OCI-M1 (cell line): ENCODE data around the gene CACNA2D2.

ENCODE experiments used
- DNase-seq: peaks from one replicate; lab custom pipeline; 2025; lab: John Stamatoyannopoulos, UW

The CACNA2D2 gene

DNA sequence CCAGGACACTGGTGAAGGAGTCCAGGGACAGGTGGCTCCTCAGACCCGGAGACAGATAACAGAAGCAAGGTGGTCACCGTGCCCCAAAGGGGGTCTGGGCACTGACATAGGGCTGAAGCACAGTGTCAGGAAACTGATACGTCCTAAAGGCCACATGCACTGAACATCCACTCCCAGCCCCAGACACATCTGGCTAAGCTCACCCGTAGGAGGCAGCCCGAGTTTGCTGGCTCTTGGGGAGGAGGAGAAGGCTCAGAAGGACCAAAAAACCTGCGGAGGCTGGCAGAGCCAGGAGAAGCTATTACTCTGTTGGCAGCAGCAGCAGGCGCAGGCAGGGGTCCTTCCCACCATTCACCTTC lies 1.2 kb downstream of the CACNA2D2 start:
- DNase-seq = no peak

DNA sequence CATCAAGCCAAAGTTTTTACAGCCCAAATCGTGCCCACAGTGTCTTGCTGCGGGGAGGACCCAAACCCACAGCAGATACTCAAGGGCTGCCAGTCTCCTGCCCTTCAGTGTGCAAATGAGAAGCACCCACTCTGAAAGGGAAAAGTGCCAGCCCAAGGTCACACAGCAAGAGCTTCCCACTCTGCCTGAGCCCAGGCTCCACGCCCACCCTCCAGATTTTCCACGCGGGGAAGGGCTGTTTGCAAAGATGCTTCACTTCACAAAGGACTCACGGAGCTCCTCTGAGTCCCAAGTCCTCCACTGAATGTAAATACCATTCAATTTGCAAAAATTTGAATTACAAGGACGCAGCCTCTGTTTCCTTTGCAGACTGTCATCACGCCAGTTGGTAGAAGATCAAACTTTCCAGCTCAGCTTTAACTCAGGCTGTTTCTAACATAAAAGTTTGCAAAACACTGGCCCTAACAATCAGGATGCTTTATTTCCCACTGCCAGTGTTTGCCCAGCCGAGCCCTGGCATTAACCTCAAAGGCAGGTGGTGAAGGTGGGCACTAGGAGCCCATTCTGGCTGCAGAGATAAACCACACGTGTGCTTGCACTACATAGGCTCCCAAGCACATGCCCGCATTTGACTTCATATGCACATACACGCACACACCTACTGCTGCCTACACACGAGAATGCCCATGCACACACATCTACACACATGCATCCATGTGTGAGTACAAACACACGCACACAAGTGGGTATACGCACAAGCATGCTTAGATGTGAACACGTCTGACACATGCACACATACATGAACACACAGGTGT lies 7.6 kb downstream of the CACNA2D2 start:
- no peak for DNase-seq

GRCh38 chr3:50494126-50494525 lies 9.3 kb downstream of the CACNA2D2 start:
- DNase-seq = no peak

DNA sequence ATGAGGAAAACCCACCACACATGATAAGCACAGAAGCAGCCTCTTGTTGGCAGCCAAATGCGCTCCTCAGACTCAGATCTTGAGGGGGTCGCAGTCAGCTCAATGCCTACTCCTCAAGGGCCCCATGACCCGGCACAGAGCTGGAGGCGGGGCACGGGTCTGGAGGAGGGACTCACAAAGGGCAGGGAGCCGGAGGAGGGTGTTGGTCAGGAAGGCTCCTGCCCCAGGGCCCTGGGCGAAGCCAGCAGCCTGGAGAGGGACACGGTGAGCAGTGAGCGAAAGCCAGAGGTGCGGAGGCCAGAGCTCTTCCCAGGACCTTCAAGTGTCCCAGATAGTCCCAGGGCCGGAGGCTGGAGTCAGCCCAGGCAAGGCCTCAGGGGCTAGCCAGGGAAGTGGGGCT lies 9.8 kb downstream of the CACNA2D2 start:
- no peak for DNase-seq

GRCh38 chr3:50493086-50493485 lies 10.3 kb downstream of the CACNA2D2 start:
- DNase-seq = no peak

DNA sequence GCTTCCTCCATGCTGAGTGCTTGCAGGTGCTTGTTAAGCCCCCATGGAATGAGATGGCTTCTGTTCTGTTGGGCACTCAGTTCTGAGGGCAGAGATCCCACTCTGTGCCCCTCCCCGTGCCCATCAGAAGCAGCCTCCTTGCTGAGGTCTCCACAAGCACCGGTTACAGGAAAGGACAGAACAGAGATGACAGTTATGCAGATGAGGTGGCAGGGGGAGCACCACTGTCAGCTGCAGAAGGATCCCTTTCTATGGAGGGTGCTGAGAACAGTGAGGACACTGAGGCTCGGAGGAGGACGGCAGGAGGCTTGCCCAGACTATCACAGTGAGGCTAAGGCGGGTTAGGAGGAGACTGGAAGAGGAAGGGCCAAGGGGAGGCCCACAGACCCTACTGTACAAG lies 12.4 kb downstream of the CACNA2D2 start:
- no peak for DNase-seq

DNA sequence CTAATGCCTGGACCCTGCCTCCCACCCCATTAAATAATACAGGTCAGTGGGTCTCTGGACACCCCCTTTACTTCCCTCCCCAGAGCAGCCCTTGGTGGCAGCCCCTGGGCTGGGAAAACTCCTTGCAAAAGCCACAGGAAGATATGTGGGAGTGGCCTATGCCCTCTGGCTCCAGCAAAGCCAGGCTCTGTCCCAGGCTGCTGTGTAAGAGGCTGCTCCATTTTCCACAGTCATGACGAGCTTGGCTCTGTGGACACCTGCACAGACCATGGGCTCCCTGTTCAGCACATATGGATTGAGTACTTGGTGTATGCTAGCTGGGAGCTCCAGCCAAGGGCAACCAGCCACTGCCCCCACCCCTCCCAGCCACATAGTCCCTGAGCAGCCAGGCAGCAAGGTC lies 13.0 kb downstream of the CACNA2D2 start:
- no peak for DNase-seq

GRCh38 chr3:50487181-50487580 lies 16.3 kb downstream of the CACNA2D2 start:
- DNase-seq = no peak

DNA sequence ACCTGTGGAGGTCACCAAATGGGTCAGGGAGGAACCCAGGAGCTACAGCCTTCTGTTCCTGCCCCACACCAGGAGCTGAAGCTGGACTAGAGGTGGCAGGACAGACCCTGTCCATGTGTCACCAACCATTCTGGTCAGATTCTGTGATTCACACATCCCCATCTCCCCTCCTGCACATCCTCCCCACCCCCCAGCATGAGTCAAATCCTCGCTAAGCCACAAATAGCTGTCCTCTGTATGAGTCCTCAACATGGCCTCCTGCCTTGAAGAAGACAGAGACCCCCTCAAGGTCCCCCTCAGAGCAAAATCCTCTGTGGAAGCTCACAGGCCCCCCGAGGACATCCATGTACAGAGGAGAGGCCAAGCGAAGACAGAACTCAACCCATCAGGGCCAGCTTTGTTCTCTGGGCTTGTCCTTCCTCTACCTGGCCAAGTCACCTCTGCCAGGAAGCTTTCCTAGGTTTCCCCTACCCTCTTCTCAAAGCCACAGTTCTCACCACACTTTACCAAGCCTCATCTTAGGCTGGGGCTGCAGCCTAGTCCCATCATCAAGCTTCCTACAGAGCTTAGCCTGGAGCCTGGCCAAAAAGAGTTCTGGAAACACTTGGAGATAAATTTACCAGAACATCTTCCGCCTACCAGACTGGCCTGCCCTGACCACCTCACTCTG lies 17.1 kb downstream of the CACNA2D2 start:
- no peak for DNase-seq

- no peak for DNase-seq
Observed at GRCh38 chr3:50484722-50485121, 18.7 kb downstream of the CACNA2D2 start.

- DNase-seq = no peak
Observed at GRCh38 chr3:50483374-50483773, 20.1 kb downstream of the CACNA2D2 start.

GRCh38 chr3:50481992-50482391 lies 21.4 kb downstream of the CACNA2D2 start:
- no peak for DNase-seq

DNA sequence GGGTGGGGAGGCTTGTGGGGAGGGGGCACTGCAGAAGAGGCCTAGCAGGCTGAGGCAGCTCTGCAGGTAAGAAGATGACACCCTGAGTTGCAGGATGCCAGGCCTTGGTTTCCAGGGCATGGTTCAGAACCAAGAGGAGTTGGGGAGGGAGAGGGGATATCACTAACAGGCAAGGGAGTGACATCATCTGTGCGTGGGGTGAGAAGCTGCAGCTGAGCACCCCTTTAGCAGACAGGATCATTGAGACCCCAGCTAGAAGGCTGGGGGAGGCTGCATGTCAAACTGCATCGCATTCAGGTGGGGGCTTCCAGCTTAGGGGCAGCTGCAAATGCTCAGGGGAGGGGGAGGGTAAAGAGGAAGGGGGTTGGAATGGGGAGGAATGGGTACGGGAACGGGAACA lies 23.0 kb downstream of the CACNA2D2 start:
- DNase-seq = no peak

- DNase-seq = no peak
Observed at GRCh38 chr3:50479523-50479922, 23.9 kb downstream of the CACNA2D2 start.

- DNase-seq = no peak
Observed at GRCh38 chr3:50478671-50479260, 24.7 kb downstream of the CACNA2D2 start.

DNA sequence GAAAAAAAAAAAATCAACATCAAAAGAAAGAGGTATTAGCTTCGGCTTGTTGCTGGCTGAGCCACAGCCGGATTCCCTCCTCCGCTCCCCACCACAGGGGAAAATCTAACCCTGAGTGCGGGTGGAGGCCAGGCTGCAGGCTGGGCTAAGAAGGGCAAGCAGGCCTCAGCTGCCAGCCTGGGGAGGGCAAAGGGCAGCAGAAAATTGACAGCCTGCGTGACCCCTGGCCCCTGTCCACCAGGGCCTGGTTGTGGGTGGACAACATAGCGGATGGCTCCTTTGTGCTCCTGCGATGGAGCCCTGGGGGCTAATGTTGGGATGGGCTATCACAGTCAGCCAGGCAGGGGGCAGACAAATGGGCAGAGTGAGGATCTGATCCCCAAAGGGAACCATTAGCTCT lies 25.4 kb downstream of the CACNA2D2 start:
- DNase-seq = no peak

DNA sequence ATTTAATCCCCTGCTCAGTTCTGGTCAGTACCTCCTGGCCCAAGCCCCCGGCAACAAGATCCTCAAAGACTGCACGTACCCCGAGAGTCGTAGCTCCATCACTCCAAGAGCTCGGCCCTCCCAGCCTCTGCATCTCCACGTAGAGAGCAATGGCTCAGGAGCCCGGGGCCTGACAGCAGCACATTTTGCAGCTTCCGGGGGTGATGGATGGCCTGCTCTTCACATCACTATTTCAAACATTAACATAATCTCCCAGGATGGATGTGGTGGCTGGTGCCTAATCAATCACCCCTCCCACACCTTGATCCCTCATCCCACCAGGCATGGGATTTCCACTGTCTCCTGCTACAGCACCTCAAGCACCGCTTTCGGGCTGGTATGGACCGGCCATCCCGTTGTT lies 28.1 kb downstream of the CACNA2D2 start:
- no peak for DNase-seq

GRCh38 chr3:50474717-50475116 lies 28.7 kb downstream of the CACNA2D2 start:
- DNase-seq = no peak

GRCh38 chr3:50473768-50474167 lies 29.7 kb downstream of the CACNA2D2 start:
- DNase-seq = no peak

DNA sequence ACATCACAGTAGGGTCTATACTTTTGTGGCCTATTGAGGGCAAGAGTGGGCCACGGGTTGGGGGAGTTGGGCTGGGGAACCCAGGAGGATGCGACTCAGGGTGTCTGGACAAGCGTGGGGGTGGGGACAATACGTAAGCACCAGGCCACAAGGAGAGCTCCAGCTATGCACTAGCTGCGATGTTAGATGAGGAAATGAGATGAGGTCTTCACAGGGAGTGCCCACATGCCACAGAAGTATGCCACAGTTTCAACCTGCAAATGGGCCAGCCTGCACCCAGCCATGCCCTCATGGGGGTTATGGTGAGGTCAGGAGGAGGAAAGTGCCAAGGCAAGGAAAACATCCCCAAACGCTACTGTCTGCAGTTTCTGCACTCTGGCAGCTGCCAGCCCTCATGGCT lies 30.5 kb downstream of the CACNA2D2 start:
- DNase-seq = no peak

- DNase-seq = no peak
Observed at GRCh38 chr3:50470658-50471057, 32.8 kb downstream of the CACNA2D2 start.

DNA sequence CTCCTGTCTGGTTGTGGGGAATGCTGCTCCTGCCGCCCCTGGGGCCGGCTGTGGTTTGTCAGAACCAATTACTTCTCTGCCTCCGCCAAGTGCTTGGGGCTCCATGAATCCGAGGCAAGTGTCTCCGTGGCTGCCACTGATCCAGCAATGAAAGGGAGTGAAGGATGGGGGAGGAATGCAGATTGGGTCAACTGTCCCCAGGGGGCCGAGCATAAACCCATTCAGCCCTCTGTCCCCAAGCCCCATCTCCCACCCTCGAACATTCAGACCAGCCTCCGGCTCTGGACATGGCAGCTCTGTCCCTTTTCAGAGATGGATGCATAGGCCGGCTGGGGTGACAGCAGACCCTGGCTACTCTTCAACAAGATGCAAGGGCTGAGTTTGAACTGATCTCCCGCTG lies 35.5 kb downstream of the CACNA2D2 start:
- no peak for DNase-seq

DNA sequence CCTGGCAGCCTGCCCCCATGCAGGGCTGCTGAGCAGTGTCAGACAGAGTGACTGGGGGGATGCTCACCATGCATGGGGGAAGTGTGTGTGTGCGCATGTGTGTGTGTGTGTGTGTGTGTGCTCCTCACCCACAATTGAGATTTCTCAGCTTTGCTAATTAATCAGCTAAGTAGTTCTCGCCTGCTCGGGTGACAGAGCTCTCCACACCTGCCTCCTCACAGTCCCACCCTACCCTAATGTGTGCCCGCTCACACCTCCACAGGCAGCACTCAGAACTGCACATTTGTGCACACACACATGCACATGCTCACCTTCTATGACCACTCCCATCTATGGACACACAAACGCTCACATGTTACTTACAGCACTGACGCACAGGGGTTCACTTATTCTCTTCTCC lies 37.3 kb downstream of the CACNA2D2 start:
- DNase-seq = no peak
